Ammon's horn (tissue), 1 donor: ENCODE measurements around the gene OR1J2.
A peak's percentile ranks its signal among the peaks of the same experiment; 100 is the strongest.
"Not testable (repeated sequence)": the region's sequence is repeated elsewhere in the genome, so short reads cannot be mapped to it uniquely, and the experiment has no call there.

Source experiments
- DNase-seq: peaks from one replicate; pipeline ENCODE4 v3.0.0-alpha.2; 2016; ENCODE audit warnings: low spot score

The OR1J2 gene, protein sequence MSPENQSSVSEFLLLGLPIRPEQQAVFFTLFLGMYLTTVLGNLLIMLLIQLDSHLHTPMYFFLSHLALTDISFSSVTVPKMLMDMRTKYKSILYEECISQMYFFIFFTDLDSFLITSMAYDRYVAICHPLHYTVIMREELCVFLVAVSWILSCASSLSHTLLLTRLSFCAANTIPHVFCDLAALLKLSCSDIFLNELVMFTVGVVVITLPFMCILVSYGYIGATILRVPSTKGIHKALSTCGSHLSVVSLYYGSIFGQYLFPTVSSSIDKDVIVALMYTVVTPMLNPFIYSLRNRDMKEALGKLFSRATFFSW

GRCh38 chr9:122510502-122510901 is at the start of gene OR1J2:
TSS of gene OR1J2 (plus strand) at chr9:122510802. CDS start at chr9:122510802, 0 bp downstream.
- no peak for DNase-seq

GRCh38 chr9:122463828-122464632 is 46.6 kb upstream of the OR1J2 start:
- no peak for DNase-seq

DNA sequence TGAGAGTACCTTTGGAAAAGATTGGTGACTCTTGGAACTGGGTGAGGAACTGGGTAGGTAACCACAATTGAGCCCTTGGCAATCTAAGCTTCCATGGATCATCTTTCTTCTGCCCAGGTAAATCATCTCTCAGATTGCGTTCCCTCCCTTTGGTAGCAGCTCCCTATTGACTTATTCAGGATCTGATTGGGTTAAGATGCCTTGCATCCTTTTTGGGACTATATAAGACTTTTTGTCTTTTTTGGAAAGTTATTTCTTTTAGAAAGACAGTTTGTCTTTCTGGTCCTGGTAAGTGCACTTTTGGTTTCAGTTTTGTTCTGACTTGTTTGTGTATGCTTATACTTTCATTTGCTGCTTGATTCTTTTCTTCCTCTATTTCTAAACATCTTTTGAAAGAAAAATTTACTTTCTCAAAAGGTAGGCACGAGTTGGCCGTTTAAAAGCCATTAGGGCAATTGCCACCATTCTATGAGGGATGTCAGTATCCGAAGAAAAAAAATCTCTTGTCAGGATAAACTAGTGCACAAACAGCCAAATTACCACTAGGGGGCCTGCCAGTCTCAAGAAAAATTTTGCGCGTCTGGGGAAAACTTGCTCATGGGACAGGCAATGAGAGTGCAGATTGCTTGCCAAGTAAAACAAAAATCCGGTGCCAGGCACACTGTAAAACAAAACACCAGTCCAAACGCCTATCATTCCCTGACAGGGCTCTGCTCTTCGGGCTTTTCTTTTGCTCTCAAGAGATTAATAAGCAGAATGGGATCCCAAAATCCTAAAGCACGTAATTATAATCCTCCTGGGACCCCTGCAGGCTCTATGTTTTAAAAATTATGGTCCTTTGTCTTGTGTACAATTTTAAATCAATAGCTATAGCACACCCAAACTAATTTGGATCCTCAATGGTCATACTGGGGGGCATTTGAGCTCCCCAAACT is 45.7 kb upstream of the OR1J2 start:
- peak; percentile 82 for DNase-seq

- DNase-seq, result no peak
Measured at GRCh38 chr9:122466456-122466855, 44.1 kb upstream of the OR1J2 start.

DNA sequence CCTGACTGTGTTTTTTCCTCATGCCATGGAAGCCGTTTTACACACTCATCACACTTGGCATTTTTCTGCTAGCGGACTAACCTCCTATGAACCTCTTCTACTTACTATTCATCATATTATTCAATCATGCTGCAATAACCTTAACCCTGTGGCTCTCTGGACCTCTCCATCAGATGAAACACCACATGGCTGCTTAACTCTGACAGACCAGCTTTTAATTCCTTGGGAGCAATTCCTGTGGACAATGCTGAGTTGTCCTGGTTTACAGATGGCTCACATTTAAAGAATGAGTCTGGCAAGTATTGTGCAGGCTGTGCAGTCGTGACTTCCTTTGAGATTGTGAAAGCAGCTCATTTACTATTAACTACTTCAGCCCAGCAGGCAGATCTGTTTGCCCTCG is 41.9 kb upstream of the OR1J2 start:
- no peak for DNase-seq

DNA sequence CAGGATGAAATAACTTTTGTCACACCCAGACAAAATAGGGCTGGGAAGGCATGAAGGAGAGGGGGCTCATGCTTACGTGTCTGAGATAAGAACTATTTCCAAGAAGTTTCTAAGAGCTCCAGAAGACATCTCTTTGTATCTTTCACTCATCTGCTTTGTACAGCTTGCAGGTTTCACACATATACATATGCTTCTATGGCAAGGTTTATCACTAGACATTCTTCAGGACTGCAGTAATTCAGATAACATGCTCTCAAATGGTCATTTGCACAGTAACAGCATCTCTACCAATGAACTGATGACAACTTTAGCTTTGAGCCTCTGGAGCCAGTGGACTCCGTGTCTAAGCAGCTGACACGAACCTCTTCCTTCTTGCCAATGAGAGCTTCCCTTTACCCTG is 36.0 kb upstream of the OR1J2 start:
- DNase-seq, result no peak

- DNase-seq, result no peak
Measured at GRCh38 chr9:122475717-122476116, 34.9 kb upstream of the OR1J2 start.

GRCh38 chr9:122477346-122477745 is 33.3 kb upstream of the OR1J2 start:
- DNase-seq, result no peak

DNA sequence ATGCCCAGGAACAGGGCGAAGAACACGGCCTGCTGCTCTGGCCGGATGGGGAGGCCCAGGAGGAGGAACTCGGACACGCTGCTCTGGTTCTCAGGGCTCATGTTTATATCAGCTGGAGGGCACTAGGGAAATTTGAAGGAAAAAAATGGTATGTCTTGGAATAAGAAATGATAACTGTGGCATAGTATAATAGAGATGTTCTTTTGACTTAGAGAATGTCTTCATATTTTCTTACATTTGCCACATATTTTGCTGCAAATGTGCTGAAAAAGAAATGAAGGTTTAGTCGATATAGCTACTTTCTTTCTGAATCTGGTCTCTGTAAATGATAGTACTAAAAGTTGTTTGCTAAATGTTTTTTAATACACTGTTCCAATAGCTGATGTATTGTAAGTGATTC is 32.8 kb upstream of the OR1J2 start, which contains the start of gene OR1J1:
OR1J1 (minus strand) TSS at position 101 of the 400 bp plus-strand sequence; CDS start at position 101, 0 bp downstream.
- DNase-seq, result no peak

GRCh38 chr9:122479062-122479461 is 31.5 kb upstream of the OR1J2 start:
- no peak for DNase-seq

GRCh38 chr9:122498883-122499288 is 11.7 kb upstream of the OR1J2 start:
- no peak for DNase-seq

DNA sequence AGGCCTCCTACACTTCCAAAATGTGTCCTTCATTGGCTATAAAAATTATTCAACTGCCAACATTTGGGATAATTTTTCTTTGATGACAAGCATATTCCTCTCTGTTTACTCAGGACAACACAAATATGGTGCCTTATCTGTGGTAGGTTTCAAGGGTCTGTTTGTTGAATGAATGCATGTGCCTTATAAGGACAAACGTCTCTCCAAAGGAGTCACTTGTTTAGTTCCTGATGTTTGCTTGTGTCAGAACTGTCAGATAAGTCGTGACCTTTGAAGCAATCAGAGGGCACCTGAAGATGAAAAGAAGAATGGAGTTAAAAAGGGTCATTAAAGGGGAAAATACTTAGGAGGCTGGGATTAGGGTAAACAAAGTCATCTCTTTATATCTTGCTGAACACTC is 3.6 kb upstream of the OR1J2 start:
- no peak for DNase-seq

GRCh38 chr9:122518226-122518625 is 7.6 kb downstream of the OR1J2 start:
- DNase-seq, result no peak

DNA sequence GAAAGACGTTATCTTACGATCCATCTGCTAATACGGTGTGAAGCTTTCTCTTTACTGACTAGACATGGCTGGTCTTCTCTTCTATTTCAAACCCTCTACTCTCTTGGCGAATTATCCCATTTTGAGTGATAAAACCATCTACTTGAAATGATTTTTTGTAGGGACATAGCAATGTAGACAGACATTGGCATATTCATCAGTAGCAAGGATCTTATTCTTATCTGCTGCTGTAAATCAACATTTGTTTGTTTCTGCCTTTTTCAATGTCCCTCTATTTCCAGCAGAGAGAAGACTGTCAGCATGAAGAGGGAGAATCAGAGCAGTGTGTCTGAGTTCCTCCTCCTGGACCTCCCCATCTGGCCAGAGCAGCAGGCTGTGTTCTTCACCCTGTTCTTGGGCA is 8.2 kb downstream of the OR1J2 start, which contains the start of gene OR1J4:
OR1J4 (plus strand) TSS at position 301 of the 400 bp plus-strand sequence; CDS start at position 301, 0 bp downstream.
- no peak for DNase-seq

GRCh38 chr9:122519376-122519775 is 8.8 kb downstream of the OR1J2 start:
- no peak for DNase-seq

- no peak for DNase-seq
Measured at GRCh38 chr9:122526602-122527001, 16.0 kb downstream of the OR1J2 start.

DNA sequence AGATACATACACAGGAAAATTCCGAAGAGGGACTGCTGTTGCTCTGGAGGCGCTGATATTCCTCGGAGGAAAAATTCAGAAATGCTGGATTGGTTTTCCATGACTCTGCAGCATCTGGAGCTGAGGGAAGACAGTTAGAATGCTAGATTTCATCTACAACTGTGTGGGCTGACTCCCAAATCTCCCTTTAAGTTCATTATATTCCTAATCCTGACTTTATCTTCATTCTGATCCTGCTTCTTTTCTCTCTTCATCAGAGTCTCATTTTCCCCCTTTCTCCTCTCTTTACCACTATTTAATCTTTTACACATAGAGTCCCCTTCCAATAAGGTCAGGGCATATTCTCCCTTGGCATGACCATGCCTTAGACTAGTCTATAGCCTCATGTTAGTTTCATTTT is 16.6 kb downstream of the OR1J2 start, which contains the start of gene OR1N1:
OR1N1 (minus strand) TSS at position 101 of the 400 bp plus-strand sequence; CDS start at position 101, 0 bp downstream.
- no peak for DNase-seq

DNA sequence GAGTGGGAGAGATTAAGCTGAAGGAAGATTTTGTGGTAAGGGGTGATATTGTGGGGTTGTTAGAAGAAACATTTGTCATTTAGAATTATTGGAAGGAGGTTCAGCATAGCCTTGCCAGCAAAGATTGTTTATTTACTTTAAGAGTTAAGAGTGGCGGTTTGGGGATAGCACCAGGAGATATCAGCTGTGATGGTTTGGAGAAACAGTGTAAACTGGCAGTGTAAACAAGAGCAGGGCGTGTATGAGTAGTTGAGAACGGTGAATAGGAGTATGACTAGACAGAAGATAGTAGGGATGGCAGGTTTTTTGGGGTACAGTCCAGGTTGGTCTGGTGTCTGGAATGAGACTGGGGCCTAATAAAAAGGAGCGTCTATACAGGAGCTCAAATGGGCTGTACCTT is 20.6 kb downstream of the OR1J2 start:
- not testable (repeated sequence) for DNase-seq

- DNase-seq, result no peak
Measured at GRCh38 chr9:122536134-122536533, 25.5 kb downstream of the OR1J2 start.

DNA sequence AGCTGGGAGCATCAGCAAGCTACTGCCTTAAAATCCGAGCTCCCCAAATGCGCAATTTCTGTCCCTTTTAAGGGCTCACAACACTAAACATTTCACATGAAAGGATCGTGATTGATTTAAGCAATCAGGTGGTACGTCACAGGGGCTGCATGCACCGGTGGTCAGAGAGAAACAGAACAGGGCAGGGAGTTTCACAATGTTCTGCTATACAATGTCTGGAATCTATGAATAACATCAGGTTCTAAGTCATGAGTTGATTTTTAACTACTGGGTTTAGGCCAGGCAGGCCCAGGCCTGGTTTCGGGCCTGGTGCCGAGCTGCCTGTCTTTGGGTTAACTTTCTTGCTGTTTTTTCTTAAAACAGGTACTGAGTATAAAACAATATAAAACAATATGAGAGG is 26.5 kb downstream of the OR1J2 start:
- not testable (repeated sequence) for DNase-seq

DNA sequence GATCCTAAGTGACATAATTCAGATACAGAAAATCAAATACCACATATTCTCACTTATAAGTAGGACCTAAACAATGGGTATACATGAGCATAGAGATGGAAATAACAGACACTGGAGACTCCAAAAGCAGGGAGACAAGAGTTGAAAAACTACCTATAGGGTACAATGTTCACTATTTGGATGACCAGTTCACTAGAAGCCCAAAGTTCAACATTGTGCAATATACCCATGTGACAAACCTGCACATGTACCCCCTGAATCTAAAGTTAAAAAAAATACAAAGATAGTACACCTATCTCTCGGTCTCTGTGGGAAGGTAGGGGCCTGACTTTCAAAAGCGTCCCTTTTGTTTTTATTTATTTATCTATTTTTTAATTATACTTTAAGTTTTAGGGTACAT is 28.2 kb downstream of the OR1J2 start:
- DNase-seq, result no peak

GRCh38 chr9:122546196-122546595 is 35.6 kb downstream of the OR1J2 start:
- no peak for DNase-seq
